Measurements from ENCODE around the gene SLC6A17.

GRCh38 chr1:110161849-110162248 lies 11.6 kb downstream of the SLC6A17 start:
- TF ChIP-seq CTCF (IDR thresholded peaks at IDR 0.05) (no peak), POLR2A (IDR thresholded peaks at IDR 0.05) (no peak)
